Measurements from ENCODE around the gene EIF4B.

GRCh38 chr12:53014709-53015108 lies 8.5 kb downstream of the EIF4B start:
- TF ChIP-seq CTCF (IDR thresholded peaks at IDR 0.05) (no peak), POLR2A (IDR thresholded peaks at IDR 0.05) (no peak), POLR2AphosphoS5 (IDR thresholded peaks at IDR 0.05) (no peak)
